Type B pancreatic cell (in vitro differentiated cells): ENCODE measurements around the gene SRA1. TPM values are rescaled to one million over a fixed set of nuclear protein-coding genes. Genes with fewer than 3 reads are reported as not detected.

Experiments
- DNase-seq: peaks from one replicate; pipeline ENCODE4 v3.0.0; 2021; ENCODE audit warnings: mixed read lengths; ENCODE audit not compliant: unreplicated experiment; ENCODE audit errors: extremely low spot score
- H3K27ac Mint-ChIP-seq: 2 replicates; pipeline ENCODE4 v1.8.0; 2021; ENCODE audit warnings: mild to moderate bottlenecking, mixed read lengths
- H3K27me3 Mint-ChIP-seq: 2 replicates; pipeline ENCODE4 v1.8.0; 2021; ENCODE audit warnings: mixed read lengths
- H3K36me3 Mint-ChIP-seq: 2 replicates; pipeline ENCODE4 v1.8.0; 2021; ENCODE audit warnings: mixed read lengths
- H3K4me1 Mint-ChIP-seq: one replicate; pipeline ENCODE4 v1.8.0; 2021; ENCODE audit warnings: mixed read lengths; ENCODE audit not compliant: unreplicated experiment
- H3K4me3 Mint-ChIP-seq: 2 replicates; pipeline ENCODE4 v1.8.0; 2021; ENCODE audit warnings: mild to moderate bottlenecking, mixed read lengths
- H3K9me3 Mint-ChIP-seq: 2 replicates; pipeline ENCODE4 v1.8.0; 2021; ENCODE audit warnings: mixed read lengths
- total RNA-seq: library from RNA; stranded (reverse); gene quantifications from 2 replicates; pipeline ENCODE4 v1.2.1, GENCODE V29; 2021; ENCODE audit warnings: low replicate concordance
- TF ChIP-seq, protein P1 (sequence below): fragments of 200-600 bp; sonication (generic); conservative IDR thresholded peaks from 2 replicates; pipeline ENCODE4 v1.5.0; 2021; ENCODE audit warnings: antibody characterized with exemption, mild to moderate bottlenecking

Gene SRA1
- total RNA-seq, 1 donor from 2014 or later, result 36.3 TPM

GRCh38 chr5:140570058-140570457, 12.8 kb upstream of the SRA1 start:
- TF ChIP-seq, protein P1, sequence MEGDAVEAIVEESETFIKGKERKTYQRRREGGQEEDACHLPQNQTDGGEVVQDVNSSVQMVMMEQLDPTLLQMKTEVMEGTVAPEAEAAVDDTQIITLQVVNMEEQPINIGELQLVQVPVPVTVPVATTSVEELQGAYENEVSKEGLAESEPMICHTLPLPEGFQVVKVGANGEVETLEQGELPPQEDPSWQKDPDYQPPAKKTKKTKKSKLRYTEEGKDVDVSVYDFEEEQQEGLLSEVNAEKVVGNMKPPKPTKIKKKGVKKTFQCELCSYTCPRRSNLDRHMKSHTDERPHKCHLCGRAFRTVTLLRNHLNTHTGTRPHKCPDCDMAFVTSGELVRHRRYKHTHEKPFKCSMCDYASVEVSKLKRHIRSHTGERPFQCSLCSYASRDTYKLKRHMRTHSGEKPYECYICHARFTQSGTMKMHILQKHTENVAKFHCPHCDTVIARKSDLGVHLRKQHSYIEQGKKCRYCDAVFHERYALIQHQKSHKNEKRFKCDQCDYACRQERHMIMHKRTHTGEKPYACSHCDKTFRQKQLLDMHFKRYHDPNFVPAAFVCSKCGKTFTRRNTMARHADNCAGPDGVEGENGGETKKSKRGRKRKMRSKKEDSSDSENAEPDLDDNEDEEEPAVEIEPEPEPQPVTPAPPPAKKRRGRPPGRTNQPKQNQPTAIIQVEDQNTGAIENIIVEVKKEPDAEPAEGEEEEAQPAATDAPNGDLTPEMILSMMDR, result no peak
- Mint-ChIP-seq H3K27ac (no peak overlapping the region), H3K4me1 (peaks cover 11% of the 10 kb centered on the region), H3K4me3 (no peak overlapping the region), H3K36me3 (peaks cover 4% of the 10 kb centered on the region), H3K9me3 (no peaks in the 10 kb centered on the region), H3K27me3 (no peaks in the 10 kb centered on the region)
- peak; percentile 53 for DNase-seq

- no peak for DNase-seq
- no peak overlapping the region for H3K27ac Mint-ChIP-seq
- peaks cover 4% of the 10 kb centered on the region for H3K36me3 Mint-ChIP-seq
- no peaks in the 10 kb centered on the region for H3K27me3 Mint-ChIP-seq
- no peaks in the 10 kb centered on the region for H3K9me3 Mint-ChIP-seq
- TF ChIP-seq, protein P1, result no peak
- H3K4me3 Mint-ChIP-seq, result no peak overlapping the region
- peaks cover 12% of the 10 kb centered on the region for H3K4me1 Mint-ChIP-seq
Measured at GRCh38 chr5:140569197-140569596, 11.9 kb upstream of the SRA1 start.

DNA sequence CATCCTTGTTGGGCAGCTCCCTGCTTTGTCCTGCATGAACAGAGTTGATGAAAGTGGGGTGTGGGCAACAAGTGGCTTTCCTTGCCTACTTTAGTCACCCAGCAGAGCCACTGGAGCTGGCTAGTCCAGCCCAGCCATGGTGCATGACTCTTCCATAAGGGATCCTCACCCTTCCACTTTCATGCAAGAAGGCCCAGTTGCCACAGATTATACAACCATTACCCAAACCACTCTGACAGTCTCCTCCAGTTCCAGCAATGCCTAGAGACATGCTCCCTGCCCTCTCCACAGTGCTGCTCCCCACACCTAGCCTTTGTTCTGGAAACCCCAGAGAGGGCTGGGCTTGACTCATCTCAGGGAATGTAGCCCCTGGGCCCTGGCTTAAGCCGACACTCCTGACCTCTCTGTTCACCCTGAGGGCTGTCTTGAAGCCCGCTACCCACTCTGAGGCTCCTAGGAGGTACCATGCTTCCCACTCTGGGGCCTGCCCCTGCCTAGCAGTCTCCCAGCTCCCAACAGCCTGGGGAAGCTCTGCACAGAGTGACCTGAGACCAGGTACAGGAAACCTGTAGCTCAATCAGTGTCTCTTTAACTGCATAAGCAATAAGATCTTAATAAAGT, 11.3 kb upstream of the SRA1 start:
- peak; percentile 58 for DNase-seq
- TF ChIP-seq, protein P1, result no peak
- peaks cover 9% of the 10 kb centered on the region for H3K4me1 Mint-ChIP-seq
- no peak overlapping the region for H3K27ac Mint-ChIP-seq
- no peak overlapping the region for H3K4me3 Mint-ChIP-seq
- H3K9me3 Mint-ChIP-seq, result no peaks in the 10 kb centered on the region
- no peaks in the 10 kb centered on the region for H3K27me3 Mint-ChIP-seq
- peaks cover 4% of the 10 kb centered on the region for H3K36me3 Mint-ChIP-seq

- Mint-ChIP-seq H3K27ac (no peak overlapping the region), H3K4me3 (peak overlapping the region; percentile 44), H3K9me3 (no peaks in the 10 kb centered on the region), H3K4me1 (peaks cover 9% of the 10 kb centered on the region), H3K36me3 (peaks cover 4% of the 10 kb centered on the region), H3K27me3 (no peaks in the 10 kb centered on the region)
- no peak for DNase-seq
- TF ChIP-seq, protein P1, result no peak
Measured at GRCh38 chr5:140567871-140568270, 10.6 kb upstream of the SRA1 start.

DNA sequence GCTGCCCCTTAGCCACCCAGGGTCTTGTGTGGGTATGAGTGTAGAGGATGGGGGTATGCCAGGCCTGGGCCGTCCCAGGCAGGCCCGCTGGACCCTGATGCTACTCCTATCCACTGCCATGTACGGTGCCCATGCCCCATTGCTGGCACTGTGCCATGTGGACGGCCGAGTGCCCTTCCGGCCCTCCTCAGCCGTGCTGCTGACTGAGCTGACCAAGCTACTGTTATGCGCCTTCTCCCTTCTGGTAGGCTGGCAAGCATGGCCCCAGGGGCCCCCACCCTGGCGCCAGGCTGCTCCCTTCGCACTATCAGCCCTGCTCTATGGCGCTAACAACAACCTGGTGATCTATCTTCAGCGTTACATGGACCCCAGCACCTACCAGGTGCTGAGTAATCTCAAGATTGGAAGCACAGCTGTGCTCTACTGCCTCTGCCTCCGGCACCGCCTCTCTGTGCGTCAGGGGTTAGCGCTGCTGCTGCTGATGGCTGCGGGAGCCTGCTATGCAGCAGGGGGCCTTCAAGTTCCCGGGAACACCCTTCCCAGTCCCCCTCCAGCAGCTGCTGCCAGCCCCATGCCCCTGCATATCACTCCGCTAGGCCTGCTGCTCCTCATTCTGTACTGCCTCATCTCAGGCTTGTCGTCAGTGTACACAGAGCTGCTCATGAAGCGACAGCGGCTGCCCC, 10.0 kb upstream of the SRA1 start:
- Mint-ChIP-seq H3K4me3 (peak overlapping the region; percentile 51), H3K9me3 (no peaks in the 10 kb centered on the region), H3K4me1 (peaks cover 9% of the 10 kb centered on the region), H3K36me3 (peaks cover 4% of the 10 kb centered on the region), H3K27ac (peak overlapping the region; percentile 43), H3K27me3 (no peaks in the 10 kb centered on the region)
- TF ChIP-seq, protein P1, result no peak
- peak; percentile 47 for DNase-seq
